ENCODE measurements around the gene NBEAL2.

DNA sequence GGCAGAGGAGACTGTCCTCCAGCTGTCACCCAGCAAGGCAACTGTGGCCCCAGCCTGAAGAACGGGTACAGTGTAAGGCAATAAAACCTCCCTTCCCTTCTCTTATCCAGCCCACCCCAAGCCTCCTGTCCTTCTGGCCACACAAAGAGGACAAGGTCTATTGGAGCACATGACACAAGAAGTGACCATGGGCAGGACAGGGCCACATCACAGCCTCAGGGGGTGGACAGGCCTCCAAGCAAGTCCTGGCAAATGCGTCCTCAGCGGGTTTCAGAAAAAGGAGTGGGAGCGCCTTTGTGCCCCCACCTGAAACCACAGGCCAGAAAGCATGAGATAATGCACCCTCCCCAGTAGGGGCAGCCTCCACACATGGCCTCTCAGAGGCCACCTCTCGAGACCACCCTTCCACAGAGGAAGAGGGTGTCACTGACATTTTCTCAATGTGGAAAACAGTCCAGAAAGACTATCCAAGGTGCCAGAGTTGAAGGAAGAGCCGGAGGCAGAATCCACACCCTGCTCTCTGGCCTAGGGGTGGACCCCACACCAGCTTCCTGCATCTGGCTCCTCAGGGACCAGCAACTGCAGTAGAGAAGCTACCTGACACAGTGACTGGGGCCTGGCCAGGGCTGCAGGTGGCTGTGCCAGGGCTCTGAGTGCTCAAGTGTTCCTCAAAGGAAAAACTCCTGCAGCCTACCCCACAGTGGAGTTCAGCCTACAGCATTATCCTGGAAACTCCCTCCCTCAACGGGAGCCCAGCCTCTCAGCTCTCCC lies 46.8 kb upstream of the NBEAL2 start:
- TF ChIP-seq, protein P1, sequence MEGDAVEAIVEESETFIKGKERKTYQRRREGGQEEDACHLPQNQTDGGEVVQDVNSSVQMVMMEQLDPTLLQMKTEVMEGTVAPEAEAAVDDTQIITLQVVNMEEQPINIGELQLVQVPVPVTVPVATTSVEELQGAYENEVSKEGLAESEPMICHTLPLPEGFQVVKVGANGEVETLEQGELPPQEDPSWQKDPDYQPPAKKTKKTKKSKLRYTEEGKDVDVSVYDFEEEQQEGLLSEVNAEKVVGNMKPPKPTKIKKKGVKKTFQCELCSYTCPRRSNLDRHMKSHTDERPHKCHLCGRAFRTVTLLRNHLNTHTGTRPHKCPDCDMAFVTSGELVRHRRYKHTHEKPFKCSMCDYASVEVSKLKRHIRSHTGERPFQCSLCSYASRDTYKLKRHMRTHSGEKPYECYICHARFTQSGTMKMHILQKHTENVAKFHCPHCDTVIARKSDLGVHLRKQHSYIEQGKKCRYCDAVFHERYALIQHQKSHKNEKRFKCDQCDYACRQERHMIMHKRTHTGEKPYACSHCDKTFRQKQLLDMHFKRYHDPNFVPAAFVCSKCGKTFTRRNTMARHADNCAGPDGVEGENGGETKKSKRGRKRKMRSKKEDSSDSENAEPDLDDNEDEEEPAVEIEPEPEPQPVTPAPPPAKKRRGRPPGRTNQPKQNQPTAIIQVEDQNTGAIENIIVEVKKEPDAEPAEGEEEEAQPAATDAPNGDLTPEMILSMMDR (IDR thresholded peaks at IDR 0.05; ENCODE audit: poor library complexity, severe bottlenecking): no peak
- TF ChIP-seq EP300 (conservative IDR thresholded peaks at IDR 0.05; ENCODE audit: poor library complexity, severe bottlenecking) (no peak), POLR2AphosphoS5 (IDR thresholded peaks at IDR 0.05) (no peak), SMC3 (conservative IDR thresholded peaks at IDR 0.05; ENCODE audit: poor library complexity) (no peak), EZH2 (IDR thresholded peaks at IDR 0.05; ENCODE audit: borderline replicate concordance, insufficient read depth, low read length, poor library complexity, severe bottlenecking) (no peak), TAF1 (IDR thresholded peaks at IDR 0.05; ENCODE audit: low read depth) (no peak)
- TF ChIP-seq, protein P2, sequence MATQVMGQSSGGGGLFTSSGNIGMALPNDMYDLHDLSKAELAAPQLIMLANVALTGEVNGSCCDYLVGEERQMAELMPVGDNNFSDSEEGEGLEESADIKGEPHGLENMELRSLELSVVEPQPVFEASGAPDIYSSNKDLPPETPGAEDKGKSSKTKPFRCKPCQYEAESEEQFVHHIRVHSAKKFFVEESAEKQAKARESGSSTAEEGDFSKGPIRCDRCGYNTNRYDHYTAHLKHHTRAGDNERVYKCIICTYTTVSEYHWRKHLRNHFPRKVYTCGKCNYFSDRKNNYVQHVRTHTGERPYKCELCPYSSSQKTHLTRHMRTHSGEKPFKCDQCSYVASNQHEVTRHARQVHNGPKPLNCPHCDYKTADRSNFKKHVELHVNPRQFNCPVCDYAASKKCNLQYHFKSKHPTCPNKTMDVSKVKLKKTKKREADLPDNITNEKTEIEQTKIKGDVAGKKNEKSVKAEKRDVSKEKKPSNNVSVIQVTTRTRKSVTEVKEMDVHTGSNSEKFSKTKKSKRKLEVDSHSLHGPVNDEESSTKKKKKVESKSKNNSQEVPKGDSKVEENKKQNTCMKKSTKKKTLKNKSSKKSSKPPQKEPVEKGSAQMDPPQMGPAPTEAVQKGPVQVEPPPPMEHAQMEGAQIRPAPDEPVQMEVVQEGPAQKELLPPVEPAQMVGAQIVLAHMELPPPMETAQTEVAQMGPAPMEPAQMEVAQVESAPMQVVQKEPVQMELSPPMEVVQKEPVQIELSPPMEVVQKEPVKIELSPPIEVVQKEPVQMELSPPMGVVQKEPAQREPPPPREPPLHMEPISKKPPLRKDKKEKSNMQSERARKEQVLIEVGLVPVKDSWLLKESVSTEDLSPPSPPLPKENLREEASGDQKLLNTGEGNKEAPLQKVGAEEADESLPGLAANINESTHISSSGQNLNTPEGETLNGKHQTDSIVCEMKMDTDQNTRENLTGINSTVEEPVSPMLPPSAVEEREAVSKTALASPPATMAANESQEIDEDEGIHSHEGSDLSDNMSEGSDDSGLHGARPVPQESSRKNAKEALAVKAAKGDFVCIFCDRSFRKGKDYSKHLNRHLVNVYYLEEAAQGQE (IDR thresholded peaks at IDR 0.05; ENCODE audit: borderline replicate concordance): no peak

All from neural cell (in vitro differentiated cells).